GM18526 (cell line): Measurements from ENCODE around the gene PRR4.

ENCODE experiments used
- POLR2A ChIP-seq: IDR thresholded peaks from 3 replicates; pipeline ENCODE4 v1.6.1; 2011; ENCODE audit not compliant: insufficient read length; ENCODE audit errors: extremely low read depth

PRR4 gene

GRCh38 chr12:10849425-10849878 is at the start of gene PRR4:
Gene PRR4, minus strand, starts transcription at chr12:10849475. Its CDS starts 38 bp downstream, at chr12:10849437.
- TF ChIP-seq POLR2A, result no peak

- TF ChIP-seq POLR2A, result no peak
These were observed 47.6 kb upstream of the PRR4 start for GRCh38 chr12:10896854-10897253.

GRCh38 chr12:10891937-10892336 is 42.7 kb upstream of the PRR4 start:
- TF ChIP-seq POLR2A, result no peak

GRCh38 chr12:10889226-10889625 is 40.0 kb upstream of the PRR4 start:
- no peak for TF ChIP-seq POLR2A

- TF ChIP-seq POLR2A, result no peak
These were observed 34.9 kb upstream of the PRR4 start, which contains the start of gene PRH1 for GRCh38 chr12:10884086-10884725. Gene PRH1, minus strand, starts transcription at chr12:10884255. Its CDS starts 38 bp downstream, at chr12:10884217.

GRCh38 chr12:10873378-10873777 is 24.1 kb upstream of the PRR4 start:
- no peak for TF ChIP-seq POLR2A

GRCh38 chr12:10867381-10867780 is 18.1 kb upstream of the PRR4 start:
- no peak for TF ChIP-seq POLR2A

GRCh38 chr12:10863512-10864218 is 14.4 kb upstream of the PRR4 start:
- TF ChIP-seq POLR2A, result no peak

GRCh38 chr12:10861366-10861765 is 12.1 kb upstream of the PRR4 start:
- no peak for TF ChIP-seq POLR2A

- no peak for TF ChIP-seq POLR2A
These were observed 6.5 kb upstream of the PRR4 start for GRCh38 chr12:10855807-10856206.

GRCh38 chr12:10853776-10854175 is 4.5 kb upstream of the PRR4 start:
- TF ChIP-seq POLR2A, result no peak

- no peak for TF ChIP-seq POLR2A
These were observed 2.1 kb upstream of the PRR4 start for GRCh38 chr12:10851243-10851858.

GRCh38 chr12:10847744-10848143 is 1.5 kb downstream of the PRR4 start:
- TF ChIP-seq POLR2A, result no peak

- TF ChIP-seq POLR2A, result no peak
These were observed 6.4 kb downstream of the PRR4 start for GRCh38 chr12:10842862-10843261.

- TF ChIP-seq POLR2A, result no peak
These were observed 10.8 kb downstream of the PRR4 start for GRCh38 chr12:10838461-10838860.

GRCh38 chr12:10829994-10830393 is 19.3 kb downstream of the PRR4 start:
- TF ChIP-seq POLR2A, result no peak
